HG02642 (cell line): Measurements from ENCODE around the gene BMPR2.
A peak's percentile ranks its signal among the peaks of the same experiment; 100 is the strongest.
"Not testable (repeated sequence)": the region's sequence is repeated elsewhere in the genome, so short reads cannot be mapped to it uniquely, and the experiment has no call there.

ENCODE experiments used
- ATAC-seq: cut with Tn5 transposase; IDR thresholded peaks from one replicate; pipeline ENCODE4 v1.9.1; 2021; ENCODE audit warnings: mild to moderate bottlenecking; ENCODE audit not compliant: unreplicated experiment, poor library complexity

The BMPR2 gene

DNA sequence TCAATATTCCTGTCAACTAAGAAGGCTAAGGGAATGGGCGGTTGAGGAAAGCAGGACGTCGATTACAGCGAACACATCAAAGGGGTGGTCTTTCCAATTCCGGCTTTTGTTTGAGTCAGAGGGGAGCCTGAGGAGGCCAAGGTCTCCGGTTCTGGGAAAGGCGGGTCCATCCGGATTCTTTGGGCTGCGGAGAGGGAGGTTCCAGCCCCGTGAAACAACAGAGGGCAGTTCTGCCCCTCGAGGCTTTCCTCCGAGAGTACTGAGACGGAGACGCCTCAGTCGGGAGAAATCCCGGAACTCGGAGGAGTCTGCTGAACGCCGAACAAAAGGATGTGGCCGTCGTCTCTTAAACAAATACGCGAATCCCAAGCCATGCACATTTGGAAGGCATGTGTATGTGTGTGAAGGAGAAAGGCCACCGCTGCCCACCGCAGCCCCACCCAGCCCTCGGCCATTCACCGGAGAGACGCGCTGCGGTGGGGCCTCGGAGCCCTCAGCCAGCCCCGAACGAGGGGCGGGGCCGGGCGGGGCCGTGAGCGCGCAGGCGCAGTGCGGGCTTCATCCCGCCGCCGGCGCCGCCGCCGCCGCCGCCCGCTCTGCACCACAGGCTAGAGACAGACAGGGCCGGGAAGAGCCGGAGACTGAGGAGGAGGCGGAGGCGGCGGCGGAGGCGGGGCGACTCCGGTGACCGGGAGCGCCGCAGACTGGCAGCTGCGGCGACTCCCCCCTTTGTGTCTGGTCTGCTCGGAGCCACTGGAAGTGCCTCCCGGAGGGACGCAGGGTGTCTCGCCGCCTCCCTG lies at the start of gene BMPR2:
Gene BMPR2 (plus strand): TSS at position 719 of the 800 bp plus-strand sequence. CDS start 1,148 bp downstream, outside the sequence.
- peak; percentile 83 for ATAC-seq

DNA sequence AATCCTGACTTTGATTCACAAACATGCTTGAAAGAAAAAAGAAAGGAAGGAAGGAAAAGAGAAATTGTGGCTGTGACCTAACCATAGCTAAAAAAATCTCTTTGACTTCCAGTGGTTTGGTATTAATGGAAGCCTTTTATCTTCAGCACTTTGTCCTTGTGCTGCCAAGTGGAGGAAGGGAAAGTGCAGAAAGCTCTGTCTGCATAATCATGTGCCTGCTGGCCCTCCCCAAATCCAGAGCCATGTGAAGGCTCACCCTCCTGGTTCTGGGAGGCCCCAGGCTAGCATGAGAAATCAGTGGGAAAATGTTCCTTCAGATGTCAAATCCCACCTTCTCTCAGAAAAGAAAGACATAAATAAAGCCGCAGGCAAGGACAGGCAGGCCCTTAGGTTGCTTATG lies 48.3 kb upstream of the BMPR2 start:
- ATAC-seq = no peak

DNA sequence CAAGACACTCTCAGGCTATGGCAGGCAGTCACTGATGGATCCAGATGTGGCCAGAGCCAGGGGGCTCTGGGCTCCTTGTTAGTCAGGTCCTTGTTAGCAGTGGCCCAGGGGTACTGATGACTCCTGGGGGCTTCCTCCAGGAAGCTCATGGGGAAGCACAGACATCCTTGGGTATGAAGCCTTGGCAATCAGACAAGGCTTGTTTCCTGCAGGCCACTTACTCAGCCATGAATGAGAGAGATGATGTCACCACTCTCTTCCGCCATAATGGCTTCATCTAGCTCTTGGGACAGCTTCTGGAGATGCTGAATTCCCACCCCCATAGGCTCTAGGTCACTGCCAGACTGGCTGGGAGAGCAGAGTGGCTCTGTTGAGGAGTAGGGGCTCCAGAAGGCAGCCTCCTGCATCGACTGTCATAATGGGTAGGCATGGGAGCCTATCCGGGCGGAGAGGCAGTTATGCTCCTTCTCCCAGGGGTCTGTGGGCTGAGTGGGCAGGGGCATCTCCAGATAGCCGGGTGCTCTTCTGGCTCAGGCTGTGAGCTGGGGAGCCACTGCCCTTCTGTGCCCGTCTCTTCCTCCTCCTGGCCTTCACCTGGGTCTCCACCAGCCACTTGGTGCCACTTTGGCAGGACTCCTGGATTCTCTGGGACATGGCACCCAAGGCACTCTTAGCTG lies 40.2 kb upstream of the BMPR2 start:
- ATAC-seq = no peak

DNA sequence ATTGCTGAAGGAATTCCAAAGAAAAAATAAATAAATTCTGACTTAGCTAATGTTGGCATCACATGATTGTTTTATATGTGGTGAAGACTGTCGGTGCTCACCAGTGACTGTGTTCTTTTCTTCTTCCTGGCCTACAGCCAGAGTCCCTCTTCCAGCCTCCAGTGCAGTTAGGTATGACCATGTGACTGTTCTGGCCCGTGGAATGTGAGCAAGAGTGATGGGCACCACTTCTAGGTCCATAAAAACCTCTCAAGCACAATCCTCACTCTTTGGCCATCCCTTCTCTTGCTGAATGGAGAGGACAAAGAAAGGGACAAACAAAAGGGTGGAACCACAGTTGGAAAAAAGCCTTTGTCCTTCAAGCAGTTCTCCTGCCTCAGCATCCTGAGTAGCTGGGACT lies 39.0 kb upstream of the BMPR2 start:
- no peak for ATAC-seq

DNA sequence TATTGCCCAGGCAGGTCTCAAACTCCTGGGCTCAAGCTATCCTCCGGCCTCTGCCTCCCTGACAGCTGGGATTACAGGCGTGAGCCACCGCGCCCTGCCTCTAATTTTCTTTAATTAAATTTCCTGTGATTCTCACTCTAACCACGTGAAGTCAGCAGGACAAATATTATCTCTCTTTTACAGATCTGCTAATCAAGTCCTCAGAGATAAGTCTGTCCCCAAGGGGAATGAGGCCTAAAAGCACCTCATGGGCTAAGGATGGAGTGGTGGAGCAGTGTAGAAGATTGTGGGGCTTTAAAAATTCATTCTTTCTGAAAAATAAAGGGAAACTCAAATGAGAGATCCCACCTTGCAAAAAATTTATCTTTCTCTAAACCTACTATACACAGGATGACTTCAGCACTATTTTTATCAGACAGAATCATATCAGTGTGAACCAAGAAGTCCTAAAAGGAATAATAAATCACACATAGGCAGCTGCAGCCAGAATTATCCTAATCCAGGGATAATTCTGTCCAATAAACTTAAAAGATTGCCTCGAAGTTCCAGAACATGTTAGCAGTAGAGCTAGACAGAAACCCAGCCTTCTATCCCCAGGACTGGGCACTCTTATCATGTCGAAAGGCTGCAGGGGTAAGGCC lies 38.3 kb upstream of the BMPR2 start:
- no peak for ATAC-seq

DNA sequence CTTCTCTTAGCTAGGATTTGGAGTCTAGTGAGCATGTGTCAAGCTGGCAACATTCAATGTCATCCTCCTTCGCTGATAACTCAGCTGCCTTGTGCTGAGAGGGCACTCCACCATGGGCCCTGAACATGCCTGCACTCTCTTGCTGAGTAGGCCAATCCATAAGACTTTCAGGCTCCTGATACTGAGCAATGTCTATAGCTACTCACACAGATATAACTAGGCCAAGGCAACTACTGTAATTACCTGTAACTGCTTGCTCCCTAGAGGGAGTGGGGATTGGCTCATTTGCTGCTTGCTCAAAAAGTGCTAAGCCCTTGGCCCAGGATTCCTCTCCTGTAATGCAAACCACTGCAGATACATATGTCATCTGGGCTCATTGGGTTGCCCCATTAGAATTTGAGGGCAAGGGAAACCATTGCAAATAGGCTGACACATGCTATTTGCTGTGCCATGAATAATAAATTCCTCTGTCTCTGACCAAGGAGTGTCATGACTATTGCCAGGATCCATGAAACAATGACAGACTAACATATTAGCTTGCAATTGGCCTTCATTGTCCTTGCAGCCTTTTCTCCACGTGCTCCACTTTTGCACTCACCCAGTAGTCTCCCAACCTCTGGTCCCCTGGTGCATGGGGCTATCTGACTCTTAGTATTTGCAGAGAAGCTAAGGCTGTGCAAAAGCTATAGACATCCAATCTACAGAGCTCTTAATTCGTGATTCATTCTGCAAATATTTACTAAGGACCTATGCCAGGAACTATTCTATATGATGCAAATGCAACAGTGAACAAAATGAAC lies 36.9 kb upstream of the BMPR2 start:
- no peak for ATAC-seq

DNA sequence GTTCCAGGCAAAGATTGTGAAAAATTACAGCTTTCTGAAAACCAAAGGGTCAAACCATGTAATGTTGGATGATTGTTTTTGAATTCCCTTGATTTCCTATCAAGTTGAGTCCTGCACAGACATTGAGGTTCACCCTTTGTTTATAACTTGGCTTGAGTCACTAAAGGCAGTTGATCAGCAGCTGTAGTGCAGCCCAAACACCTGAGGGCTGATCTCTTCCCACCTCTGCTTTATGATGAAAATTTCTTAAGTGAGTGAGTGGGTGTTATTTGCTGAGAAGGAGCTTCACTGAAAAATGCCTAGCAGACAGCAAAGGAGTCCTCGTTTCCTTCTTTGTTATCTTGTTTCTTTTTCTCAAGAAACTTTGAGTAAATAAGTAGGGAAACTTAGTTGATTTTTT lies 31.9 kb upstream of the BMPR2 start:
- ATAC-seq = no peak

DNA sequence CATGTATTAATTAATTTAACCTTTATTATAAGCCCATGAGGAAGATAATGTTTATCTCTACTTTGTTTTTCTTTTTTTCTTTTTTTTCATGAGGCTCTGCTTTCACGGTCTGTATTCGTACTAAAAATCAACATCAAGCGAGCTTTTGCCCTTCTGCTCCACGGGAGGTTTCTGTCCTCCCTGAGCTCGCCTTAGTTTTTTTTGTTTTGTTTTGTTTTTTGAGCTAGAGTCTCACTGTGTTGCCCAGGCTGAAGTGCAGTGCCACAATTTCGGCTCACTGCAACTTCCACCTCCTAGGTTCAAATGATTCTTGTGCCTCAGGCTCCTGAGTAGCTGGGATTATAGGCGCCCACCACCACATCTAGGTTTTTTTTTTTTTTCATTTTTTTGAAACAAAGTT lies 29.9 kb upstream of the BMPR2 start:
- no peak for ATAC-seq

DNA sequence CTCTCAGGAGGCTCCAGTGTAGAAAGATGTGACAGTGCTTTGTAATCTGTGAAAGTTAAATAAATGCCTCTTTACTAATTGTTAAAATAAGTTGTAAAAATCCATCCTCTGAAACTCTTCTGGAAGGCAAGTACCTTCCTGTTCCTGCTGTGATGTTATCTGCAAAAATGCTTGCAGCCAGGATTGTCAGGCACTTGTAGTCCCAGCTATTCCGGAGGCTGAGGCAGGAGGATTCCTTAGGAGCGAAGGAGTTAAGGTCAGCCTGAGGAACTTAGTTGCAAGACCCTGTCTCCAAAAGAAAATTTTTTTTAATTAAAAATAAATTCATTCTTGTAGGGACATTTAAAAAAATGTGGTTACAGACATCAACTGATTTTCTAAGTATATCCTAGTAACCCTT lies 22.7 kb upstream of the BMPR2 start:
- ATAC-seq = no peak

DNA sequence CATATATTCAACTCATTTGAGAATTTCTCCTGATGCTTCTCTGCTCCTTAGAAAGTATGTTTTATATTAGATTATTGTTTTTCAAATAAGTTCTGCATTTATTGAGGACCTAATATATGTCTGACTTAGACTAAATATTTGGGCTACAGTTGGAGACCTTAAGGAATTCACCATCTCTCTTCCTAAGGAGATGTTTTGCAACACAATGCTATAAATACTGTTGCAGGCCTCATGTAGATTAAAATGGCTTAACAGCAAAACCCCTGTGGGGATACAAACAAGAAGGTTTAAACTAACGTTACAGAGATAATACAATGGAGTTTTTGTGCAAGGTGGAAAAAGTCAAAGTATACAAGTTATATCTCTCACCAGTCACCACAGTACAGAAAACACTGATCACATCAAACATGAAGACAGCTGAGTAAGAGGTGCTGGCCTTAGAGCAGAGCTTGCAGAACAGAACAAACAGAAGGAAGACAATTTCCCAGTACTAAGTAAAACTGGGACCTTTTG lies 20.1 kb upstream of the BMPR2 start:
- no peak for ATAC-seq

DNA sequence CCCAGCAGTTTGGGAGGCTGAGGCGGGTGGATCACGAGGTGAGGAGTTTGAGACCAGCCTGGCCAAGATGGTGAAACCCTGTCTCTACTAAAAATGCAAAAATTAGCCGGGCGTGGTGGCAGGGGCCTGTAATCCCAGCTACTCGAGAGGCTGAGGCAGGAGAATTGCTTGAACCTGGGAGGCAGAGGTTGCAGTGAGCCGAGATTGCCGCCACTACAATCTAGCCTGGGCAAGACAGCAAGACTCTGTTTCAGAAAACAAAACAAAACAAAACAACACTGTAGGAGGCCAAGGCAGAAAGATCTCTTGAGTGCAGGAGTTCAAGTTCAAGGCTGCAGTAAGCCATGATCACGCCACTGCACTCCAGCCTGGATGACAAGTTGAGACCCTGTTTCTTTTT lies 17.2 kb upstream of the BMPR2 start:
- not testable (repeated sequence) for ATAC-seq

DNA sequence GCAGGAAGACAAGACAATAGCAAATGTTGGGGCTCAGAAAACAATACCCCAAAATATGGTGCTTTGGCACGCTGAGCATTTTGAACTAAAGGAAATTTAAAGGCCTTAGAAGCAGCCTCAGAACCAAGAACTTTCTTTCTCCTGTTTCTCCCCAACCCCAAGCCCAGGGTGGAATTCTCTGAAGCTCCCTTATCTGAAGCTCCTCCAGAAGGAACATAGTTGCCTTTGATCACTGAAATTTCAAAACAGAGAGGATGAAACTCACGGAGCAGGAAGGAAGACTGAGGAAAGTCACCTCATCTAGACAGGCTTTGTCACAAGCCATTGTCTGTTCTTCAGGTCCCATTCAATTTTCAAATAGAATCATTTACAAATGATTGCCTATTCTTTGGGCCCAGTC lies 15.5 kb upstream of the BMPR2 start:
- no peak for ATAC-seq

DNA sequence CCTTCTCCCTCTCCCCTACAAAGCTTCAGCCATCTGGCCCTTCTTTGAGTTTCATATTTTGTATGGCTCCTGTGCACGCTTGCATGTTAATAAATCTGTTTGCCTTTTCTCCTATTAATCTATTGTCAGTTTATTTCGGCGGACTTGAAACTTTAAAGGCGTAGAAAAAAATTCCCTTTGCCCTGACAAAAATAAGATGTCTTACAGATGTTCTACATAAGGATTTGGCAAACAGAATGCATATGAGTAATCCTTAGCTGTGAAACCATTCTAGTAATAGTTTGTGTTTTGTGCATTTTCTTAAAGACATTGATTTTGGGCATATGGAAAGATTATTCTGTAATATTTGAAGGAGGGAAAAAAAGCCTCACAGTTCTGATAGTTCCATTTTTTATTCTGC lies 15.0 kb upstream of the BMPR2 start:
- no peak for ATAC-seq

DNA sequence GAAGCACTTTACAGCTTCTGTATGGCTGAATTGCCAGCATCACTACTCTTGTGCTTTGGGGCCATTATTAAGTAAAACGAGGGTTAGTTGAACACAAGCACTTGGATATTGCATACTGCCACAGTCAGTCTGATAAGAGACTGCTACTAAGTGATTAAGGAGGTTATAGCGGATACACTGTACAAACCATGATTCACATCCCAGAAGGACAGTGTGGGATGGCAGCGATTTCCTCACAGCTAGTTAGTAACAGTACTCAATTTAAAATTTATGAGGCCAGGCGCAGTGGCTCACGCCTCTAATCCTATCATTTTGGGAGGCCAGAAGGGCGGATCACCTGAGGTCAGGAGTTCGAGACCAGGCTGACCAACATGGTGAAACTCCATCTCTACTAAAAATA lies 2.6 kb upstream of the BMPR2 start:
- ATAC-seq = no peak

DNA sequence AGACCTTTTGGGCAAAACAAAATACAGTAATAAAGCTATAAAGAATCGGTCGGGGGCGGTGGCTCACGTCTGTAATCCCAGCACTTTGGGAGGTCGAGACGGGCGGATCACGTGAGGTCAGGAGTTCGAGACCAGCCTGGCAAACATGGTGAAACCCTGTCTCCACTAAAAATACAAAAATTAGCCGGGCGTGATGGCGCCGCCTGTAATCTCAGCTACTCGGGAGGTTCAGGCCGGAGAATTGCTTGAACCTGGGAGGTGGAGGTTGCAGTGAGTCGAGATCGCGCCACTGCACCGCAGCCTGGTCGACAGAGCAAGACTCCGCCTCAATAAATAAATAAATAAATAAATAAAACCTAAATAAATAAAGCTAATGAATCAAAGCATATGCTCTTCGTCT lies 1.7 kb upstream of the BMPR2 start:
- ATAC-seq = not testable (repeated sequence)

DNA sequence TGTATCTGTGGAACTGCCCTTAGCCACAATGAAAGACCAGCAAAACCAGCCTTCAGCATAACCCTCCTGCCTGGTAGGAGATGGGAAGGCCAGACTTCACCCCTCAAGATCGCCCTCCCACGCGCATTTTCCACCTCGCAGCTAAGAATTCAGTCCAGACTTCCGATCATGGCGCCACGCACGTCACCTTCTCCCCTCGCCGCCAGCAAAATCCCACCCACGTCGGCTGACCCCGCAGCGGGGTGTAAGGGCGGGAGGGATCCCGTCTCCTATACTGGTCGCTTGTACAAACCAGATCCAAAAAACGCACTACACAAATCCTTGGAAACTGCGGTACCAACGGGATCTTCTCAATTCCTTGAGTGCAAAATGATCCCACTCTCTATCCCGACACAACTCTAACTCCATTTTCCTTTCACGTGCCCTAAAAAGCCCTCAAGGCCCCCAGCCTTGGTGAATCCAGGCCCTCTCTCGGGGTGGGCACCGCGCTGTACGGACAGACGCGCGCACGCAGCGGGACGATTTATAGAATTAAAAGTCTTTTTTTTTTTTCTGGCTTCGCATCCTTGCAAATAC lies 1.0 kb upstream of the BMPR2 start:
- ATAC-seq = no peak

DNA sequence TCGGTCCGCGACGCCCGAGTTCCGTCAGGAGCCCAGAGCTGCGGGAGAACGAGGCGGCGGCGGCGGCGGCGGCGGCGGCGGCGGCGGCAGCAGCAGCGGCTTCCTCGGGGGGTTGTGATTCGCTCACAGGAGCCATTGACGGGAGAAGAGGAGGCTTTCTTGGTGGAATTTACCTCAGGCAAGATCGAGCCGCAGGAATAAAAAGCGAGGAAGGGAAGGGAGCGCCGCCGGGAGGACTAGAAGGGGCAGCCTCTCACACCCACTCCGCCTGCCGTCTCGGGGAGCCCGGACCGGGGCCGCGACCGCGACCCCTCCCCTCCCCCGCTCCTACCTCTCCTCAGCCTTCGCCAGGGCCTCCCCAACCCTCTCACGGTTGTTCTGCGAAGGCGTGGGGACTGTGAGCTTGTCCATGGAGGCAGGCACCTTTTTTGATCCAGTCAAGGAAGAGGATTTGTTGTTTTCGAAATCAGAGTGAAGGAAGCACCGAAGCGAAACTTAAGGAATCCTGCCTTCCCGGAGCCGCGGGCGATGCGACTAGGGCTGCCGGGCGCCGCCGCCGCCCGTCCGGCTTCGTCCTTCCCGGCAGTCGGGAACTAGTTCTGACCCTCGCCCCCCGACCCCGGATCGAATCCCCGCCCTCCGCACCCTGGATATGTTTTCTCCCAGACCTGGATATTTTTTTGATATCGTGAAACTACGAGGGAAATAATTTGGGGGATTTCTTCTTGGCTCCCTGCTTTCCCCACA lies 506 bp downstream of the BMPR2 start:
- peak; percentile 25 for ATAC-seq

DNA sequence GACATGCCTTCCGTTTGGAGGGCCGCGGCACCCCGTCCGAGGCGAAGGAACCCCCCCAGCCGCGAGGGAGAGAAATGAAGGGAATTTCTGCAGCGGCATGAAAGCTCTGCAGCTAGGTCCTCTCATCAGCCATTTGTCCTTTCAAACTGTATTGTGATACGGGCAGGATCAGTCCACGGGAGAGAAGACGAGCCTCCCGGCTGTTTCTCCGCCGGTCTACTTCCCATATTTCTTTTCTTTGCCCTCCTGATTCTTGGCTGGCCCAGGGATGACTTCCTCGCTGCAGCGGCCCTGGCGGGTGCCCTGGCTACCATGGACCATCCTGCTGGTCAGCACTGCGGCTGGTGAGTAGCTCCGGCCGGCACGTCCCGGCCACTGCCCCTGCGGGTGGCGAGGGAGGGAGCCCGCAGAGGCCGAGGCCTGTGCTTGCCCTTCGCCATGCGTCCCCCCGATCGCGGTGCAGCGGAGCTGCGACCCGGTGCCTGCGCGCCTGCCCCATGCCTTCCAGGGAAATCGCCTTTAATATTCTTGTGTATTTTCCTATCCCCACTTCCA lies 1.2 kb downstream of the BMPR2 start:
- ATAC-seq = no peak

DNA sequence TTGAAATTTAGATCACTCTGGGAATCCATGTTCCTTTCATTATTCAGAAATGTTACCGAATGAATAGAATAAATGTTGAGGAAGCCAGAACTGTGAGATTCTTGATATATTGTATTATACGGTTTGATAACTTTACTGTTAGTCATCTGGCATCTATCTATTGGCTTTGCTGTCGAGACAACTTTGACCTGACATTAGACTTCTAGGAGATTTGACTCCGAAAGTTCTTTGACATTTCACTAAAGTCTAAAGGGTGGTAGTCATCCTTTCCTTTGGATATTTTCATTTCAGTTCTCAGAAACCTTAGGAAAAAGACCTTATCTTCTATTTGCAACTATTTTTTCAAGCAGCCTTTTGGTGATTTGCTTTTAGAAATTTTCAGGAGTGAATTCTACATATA lies 1.9 kb downstream of the BMPR2 start:
- no peak for ATAC-seq
